Measurements from ENCODE around the gene LOXL3.

Gene LOXL3

DNA sequence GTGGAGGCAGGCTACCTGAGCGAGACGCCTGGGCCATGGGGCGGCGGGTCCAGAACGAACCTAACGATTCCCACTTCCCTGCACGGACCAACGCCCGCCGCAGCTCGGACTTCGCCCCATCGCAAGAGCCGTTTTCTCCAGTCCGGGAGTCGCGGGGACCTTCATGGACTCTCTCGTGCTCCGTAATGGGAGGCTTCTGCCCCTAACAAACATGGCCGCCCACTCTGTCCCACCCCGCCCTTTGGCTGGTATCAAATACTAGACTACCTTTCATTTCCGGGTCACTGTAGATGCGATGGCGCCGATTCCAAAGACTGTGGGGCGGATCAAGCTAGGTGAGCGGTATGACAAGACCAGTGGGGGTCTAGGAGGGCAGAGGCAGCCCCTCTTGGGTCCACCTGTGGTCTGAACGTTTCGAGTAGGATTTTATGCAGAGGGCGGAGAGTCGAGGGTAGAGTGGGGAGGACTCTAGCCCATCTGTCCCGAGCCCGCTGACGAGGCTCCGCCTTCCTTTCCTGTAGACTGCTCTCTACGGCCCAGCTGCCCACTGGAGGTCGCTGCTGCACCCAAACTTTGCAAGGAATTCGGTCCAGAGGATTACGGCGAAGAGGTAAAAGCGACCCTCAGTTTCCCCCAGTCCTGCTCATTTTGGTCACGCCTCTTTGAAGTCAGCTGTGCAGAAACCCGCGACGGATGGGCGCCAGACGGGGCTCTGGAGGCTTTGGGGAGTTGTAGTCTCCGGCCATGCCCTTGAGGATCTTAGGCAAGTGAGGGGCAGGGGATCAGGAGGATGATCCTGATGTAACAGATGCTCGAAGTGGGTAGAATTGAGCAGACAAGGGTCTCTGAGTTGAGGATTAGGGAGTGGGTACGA is 70.7 kb downstream of the LOXL3 start, which contains the start of the genes CCDC142 and TTC31:
Gene CCDC142 (minus strand): TSS at position 198 of the 874 bp plus-strand sequence. CDS start 161 bp downstream, at position 37.
Gene TTC31 (plus strand): TSS at position 281 of the 874 bp plus-strand sequence. CDS start 15 bp downstream, at position 296.
- FAIRE-seq, result peak; percentile 52
